Jurkat, Clone E6-1 (cell line): ENCODE measurements around the gene DMRTC2. TPM values are rescaled to one million over a fixed set of nuclear protein-coding genes. Genes with fewer than 3 reads are reported as not detected.

ENCODE experiments used
- DNase-seq: peaks from one replicate; pipeline ENCODE4 v3.0.0-alpha.2; 2011; ENCODE audit warnings: low read depth, low spot score
- H3K4me3 ChIP-seq: 2 replicates; pipeline ENCODE4 v1.5.1; 2011; ENCODE audit warnings: mild to moderate bottlenecking, low read length, control low read depth, moderate library complexity
- polyA plus RNA-seq: library from polyadenylated mRNA; unstranded; fragments of >200 nt; gene quantifications from one replicate; pipeline ENCODE4 v1.2.1, GENCODE V29; 2012; ENCODE audit warnings: missing spikeins; ENCODE audit not compliant: insufficient read length, insufficient read depth

Gene DMRTC2
- not detected for polyA plus RNA-seq

- no peak for DNase-seq
- no peak within 1 kb of the TSS for H3K4me3 ChIP-seq
These were observed at the start of gene DMRTC2 for GRCh38 chr19:41845001-41845050. DMRTC2 (plus strand) TSS chr19:41845042; CDS start chr19:41847429, 2,387 bp downstream.

DNA sequence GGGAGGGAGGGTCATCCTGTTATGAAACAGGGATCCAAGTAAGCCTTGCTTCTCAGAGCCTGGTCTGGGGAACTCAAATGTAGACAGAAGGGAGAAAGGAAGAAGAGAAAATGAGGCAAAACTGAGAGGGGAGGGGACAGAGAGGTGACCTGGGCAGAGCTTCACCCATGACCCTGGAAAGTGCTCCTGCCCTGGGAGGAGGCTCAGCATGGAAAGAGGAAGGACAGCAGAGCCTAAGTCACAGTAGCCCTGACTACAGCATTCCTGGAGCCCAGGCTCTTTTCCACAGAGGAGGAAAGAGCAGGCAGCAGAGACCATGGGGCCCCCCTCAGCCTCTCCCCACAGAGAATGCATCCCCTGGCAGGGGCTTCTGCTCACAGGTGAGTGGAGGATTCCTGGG is 48.5 kb upstream of the DMRTC2 start, which contains the start of gene CEACAM3:
Gene CEACAM3 (plus strand): TSS at position 226 of the 400 bp plus-strand sequence. CDS start 91 bp downstream, at position 317.
- H3K4me3 ChIP-seq: no peak within 1 kb of the TSS

GRCh38 chr19:41796901-41797300 is 47.9 kb upstream of the DMRTC2 start:
- DNase-seq: no peak
- no peak overlapping the region for H3K4me3 ChIP-seq

More for the DNA sequence above, 48.5 kb upstream of the DMRTC2 start, which contains the start of gene CEACAM3:
- no peak for DNase-seq

- no peak overlapping the region for H3K4me3 ChIP-seq
- no peak for DNase-seq
These were observed 45.3 kb upstream of the DMRTC2 start for GRCh38 chr19:41799444-41800000.

- no peak overlapping the region for H3K4me3 ChIP-seq
- no peak for DNase-seq
These were observed 43.8 kb upstream of the DMRTC2 start for GRCh38 chr19:41801031-41801430.

DNA sequence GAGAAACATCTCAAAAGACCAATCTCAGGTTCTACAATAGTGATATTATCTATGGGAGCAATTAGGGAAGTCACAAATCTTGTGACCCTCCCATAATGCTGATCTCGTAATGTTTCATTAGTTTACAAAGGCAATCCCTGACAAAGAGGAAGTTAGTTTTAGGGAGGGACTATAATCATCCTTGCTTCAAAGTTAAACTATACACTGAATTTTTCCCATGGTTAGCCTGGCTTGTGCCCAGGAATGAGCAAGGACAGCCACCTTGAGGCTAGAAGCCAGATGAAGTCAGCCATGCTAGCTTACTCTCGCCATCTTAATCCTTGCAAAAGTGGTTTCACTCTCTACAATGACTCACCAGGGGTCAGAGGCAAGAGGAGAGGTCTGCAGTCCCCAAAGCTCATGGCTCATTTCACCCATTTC is 43.0 kb upstream of the DMRTC2 start:
- no peak for DNase-seq
- H3K4me3 ChIP-seq: no peak overlapping the region

DNA sequence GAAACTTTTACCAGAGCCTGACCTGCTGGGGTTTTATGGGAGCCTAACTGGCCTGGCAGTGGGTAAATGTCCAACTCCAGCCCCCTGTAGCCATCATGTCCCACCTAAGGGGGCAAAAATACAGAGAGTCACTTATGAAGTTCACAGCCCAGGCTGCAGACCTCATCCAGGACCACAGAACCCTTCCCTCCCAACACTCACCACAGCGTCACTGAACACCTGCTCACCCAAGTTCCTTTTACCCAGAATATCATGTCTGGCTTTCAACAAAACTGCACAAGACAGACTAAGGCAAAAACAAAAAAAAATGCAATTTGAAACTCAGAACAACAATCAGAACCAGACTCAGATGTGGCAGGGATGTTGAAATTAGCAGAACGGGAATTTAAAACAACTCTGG is 42.1 kb upstream of the DMRTC2 start:
- no peak overlapping the region for H3K4me3 ChIP-seq
- DNase-seq: no peak

DNA sequence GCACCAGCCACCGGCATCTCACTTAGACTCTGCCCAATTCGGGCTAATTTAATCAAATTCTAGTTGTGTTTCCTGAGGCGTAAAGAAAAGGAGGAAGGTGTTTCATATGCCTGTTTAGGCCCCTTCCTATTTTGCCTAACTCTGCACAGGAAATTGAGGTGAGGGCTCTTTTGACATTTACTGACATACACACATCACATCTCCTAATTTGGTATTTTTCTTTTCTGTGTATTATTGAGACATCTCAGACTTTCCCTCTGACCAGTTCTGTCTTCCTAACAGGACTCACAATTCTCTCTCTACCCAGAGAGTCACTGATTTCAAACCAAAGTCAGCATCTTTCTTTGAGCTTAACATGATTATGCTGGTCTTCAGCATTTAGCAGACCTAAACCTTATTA is 40.5 kb upstream of the DMRTC2 start:
- H3K4me3 ChIP-seq: no peak overlapping the region
- DNase-seq: no peak

- H3K4me3 ChIP-seq: no peak overlapping the region
- DNase-seq: no peak
These were observed 37.7 kb upstream of the DMRTC2 start for GRCh38 chr19:41807176-41807575.

GRCh38 chr19:41808663-41809566 is 35.9 kb upstream of the DMRTC2 start:
- no peak for DNase-seq
- H3K4me3 ChIP-seq: no peak overlapping the region

DNA sequence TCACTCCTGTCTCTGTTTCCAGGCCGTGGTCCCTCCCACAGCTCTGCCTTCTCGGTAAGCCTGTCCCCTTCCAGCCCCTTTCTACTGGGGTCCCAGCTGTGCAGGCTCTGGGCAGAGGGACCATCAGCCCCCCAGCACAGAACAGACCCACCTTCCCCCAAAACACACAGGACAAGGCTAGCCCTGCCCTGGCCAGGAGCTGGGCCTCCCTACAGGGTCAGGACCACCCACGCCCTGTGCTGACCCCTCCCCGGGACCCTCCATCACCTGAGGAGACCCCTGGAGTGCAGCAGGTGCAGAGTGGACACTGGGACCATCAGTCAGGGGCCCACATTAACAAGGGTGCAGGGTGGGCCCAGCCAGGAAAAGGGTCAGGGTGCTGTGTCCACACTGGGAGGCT is 34.5 kb upstream of the DMRTC2 start:
- DNase-seq: no peak
- H3K4me3 ChIP-seq: no peak overlapping the region

- no peak for DNase-seq
- no peak overlapping the region for H3K4me3 ChIP-seq
These were observed 33.8 kb upstream of the DMRTC2 start for GRCh38 chr19:41811036-41811435.

DNA sequence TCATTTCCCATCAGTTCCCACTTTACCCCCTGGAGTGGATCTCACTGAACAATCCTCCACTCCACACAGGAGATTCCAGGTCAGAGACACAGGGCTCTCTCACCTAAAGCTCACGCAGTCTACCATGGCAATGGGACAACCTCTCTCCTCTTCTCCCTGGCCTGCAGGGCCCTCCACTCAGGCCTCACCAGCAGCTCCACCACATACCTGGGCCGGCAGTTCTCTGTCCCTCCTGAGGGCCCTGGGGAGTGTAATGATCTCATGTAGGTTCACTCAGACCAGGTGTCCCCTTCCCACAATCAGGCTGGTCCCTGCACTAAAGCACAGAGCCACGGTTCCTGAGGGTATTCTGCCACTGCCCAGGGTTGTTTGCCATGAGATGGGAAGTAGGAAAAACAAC is 32.9 kb upstream of the DMRTC2 start:
- H3K4me3 ChIP-seq: no peak overlapping the region
- DNase-seq: no peak

DNA sequence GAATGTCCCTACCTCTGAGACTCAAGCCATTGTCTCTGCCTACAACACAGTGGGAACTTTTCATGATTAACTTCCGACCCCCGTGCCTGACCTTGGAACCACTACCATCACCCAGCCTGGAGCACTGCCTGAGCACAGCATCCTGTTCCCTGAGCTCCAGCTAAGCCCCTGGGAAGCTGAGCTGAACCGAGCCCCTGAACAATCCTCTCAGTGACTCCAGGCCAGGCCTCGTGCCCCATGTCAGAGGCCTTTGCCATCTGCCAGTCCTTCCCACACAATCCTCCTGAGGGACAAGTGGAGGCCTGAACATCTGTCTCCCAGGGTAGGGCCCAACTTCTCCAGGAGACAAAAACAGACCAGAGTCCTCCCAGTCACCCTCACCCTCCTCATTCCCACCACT is 30.9 kb upstream of the DMRTC2 start:
- no peak overlapping the region for H3K4me3 ChIP-seq
- no peak for DNase-seq

DNA sequence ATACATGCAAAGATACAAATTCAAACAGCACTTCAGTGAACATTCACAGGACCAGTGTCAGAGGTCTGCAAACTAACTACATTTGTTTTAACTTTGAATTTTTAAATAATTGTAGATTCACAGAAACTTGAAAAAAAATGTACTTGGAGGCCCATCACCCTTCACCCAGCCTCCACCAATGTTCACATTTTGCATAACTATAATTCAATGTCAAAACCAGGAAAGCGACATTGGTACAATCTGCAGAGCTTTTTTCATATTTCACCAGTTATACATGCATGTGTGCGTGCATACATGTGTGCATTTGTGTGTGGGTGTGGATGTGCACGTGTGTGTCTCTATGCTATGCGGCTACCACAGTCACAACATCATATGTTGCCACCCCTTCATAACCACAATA is 29.5 kb upstream of the DMRTC2 start:
- no peak for DNase-seq

DNA sequence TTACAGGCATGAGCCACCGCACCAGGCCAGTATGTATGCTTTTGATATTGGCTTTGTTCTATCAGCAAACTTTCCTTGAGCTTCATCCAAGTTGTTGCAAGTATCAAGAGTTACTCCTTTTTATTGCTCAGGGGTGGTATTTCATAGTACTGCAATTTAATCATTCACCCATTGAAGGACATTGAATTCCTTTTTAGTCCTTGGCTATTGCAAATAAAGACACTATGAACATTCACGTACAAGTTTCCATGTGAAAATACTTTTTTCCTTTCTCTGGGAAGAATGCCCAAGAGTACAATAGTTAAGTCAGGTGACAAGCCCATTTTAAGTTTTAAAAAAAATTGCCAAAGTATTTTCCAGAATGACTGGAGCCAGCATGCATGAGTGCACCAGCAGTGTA is 28.1 kb upstream of the DMRTC2 start:
- no peak overlapping the region for H3K4me3 ChIP-seq
- DNase-seq: no peak

More for the DNA sequence above, 29.5 kb upstream of the DMRTC2 start:
- H3K4me3 ChIP-seq: no peak overlapping the region

DNA sequence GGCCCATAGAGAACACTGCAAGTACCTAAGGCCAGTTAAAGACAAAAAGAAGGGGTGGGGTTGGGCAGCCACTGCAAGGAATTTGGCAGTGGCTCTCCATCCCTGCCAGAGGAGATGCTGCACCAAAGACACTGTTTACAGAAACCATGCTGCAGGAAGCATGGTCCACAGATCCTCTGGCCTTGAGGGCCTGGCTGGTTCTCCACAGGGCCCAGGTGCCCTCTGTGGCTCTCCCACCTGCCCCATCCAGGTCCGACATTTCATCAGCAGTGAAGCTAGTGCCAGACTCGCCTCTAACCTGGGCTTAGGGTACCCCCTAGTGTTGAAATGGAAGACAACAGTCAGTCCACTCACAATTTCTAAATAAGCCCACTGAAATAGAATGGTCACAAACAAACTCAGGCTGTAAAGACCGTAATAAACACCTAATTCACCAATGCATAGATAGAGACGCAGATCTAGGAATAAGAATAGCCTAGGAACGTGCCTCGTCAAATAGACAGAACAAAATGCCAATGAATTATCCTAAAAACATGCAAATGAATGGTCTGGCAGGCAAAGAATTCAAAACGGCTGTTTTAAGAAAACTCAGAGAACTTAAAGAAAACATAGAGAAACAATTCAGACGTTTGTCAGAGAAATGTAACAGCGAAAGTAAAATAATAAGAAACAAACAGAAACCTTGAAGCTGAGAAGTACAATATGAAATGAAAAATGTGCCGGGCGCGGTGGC is 23.7 kb upstream of the DMRTC2 start:
- DNase-seq: peak; percentile 45
- H3K4me3 ChIP-seq: no peak overlapping the region

DNA sequence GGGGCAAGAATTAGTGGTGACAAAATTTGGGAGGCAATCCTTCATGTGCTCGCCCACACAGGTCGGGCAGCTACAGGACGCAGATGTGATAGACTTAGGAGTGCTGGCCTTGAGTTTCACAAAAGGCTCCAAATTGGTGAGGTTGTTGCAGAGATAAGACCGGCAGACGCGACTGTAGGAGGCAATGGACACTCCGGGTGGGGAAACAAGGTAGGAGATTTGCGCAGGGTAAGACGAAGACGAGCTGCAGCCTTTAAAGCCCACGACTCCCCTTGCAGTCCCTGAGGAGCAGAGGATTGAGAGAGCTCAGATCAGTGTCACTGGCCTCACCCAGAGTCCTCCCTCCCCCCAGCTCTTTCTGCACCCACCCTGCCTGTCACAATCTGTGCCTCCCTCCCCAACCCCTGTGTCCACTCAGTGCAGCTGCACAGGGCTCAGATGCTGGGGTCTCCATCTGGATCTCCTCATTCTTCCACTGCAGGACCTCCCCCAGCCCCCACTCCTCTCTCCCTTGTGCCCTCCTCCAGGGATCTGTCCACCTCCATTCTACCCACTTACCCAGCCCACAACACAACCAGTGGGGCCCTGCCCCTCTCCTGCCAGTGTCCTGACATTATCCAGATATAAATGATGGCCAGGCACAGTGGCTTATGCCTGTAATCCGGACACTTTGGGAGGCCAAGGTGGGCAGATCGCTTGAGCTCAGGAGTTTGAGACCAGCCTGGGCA is 6.7 kb upstream of the DMRTC2 start:
- no peak for DNase-seq
- no peak overlapping the region for H3K4me3 ChIP-seq

- no peak for DNase-seq
- no peak overlapping the region for H3K4me3 ChIP-seq
These were observed 5.6 kb upstream of the DMRTC2 start for GRCh38 chr19:41839211-41839610.

DNA sequence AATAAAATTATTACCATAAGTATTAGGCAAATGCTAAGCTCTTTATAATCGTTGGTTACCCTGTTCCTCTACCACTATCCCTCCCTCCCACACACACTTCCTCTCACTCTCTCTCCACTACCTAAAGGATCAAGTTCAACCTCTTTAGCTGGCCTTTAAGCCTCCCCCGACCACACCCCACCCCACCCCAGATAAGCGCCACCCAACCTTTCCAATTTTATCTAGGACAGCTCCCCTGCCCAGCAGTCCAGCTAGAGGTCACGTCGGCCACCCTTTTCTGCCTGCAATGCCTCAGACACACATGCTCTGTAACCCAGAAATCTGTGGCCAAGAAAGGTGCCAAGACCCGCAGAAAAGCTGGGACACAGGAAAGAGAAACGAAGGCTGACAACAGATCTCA is 1.5 kb upstream of the DMRTC2 start:
- H3K4me3 ChIP-seq: no peak overlapping the region
- DNase-seq: no peak
